ENCODE measurements around the gene GSK3B.

GRCh38 chr3:119862616-119863015 is 231.6 kb downstream of the GSK3B start:
- TF ChIP-seq CTCF (IDR thresholded peaks at IDR 0.05): no peak
- no peak for TF ChIP-seq POLR2A (IDR thresholded peaks at IDR 0.05)
